DND-41 (cell line): ENCODE measurements around the gene PER2.

Experiments used
- EZH2 ChIP-seq: IDR thresholded peaks from 3 replicates; pipeline ENCODE4 v1.6.1; 2012; ENCODE audit warnings: borderline replicate concordance, low read depth, mild to moderate bottlenecking, moderate library complexity, low read length, inconsistent platforms; ENCODE audit not compliant: severe bottlenecking
- TF ChIP-seq, protein P1 (sequence below): IDR thresholded peaks from 2 replicates; pipeline ENCODE4 v1.5.1; 2012; ENCODE audit warnings: borderline replicate concordance, low read length, moderate library complexity, mild to moderate bottlenecking; ENCODE audit not compliant: poor library complexity, severe bottlenecking; ENCODE audit errors: extremely low read depth

DNA sequence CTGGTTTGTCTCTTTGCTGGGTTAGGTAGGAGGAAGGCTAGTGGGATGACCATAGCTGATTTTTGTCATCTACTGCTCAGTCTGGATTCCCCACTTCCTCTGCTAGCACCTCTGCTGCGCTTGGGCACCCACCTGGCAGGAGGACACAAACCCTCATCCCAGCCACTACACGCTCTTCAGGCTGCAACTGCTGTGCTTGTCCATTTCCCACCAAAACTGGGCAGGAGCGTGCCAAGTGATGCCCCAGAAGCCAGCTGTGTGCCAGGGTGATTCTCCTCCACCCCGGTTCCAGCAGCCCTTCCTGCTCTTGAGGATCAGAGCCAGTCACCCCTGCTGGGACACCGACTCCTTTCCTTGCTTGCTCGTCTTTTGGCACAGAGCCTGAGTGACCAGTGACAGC is 15.7 kb upstream of the PER2 start:
- TF ChIP-seq, protein P1, sequence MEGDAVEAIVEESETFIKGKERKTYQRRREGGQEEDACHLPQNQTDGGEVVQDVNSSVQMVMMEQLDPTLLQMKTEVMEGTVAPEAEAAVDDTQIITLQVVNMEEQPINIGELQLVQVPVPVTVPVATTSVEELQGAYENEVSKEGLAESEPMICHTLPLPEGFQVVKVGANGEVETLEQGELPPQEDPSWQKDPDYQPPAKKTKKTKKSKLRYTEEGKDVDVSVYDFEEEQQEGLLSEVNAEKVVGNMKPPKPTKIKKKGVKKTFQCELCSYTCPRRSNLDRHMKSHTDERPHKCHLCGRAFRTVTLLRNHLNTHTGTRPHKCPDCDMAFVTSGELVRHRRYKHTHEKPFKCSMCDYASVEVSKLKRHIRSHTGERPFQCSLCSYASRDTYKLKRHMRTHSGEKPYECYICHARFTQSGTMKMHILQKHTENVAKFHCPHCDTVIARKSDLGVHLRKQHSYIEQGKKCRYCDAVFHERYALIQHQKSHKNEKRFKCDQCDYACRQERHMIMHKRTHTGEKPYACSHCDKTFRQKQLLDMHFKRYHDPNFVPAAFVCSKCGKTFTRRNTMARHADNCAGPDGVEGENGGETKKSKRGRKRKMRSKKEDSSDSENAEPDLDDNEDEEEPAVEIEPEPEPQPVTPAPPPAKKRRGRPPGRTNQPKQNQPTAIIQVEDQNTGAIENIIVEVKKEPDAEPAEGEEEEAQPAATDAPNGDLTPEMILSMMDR, result no peak
- TF ChIP-seq EZH2, result no peak
